HG03108 (cell line): Measurements from ENCODE around the gene SEH1L.
"Not testable (repeated sequence)": the region's sequence is repeated elsewhere in the genome, so short reads cannot be mapped to it uniquely, and the experiment has no call there.

Experiments
- ATAC-seq: cut with Tn5 transposase; IDR thresholded peaks from one replicate; pipeline ENCODE4 v1.9.1; 2021; ENCODE audit warnings: moderate library complexity; ENCODE audit not compliant: unreplicated experiment

Gene SEH1L

GRCh38 chr18:12993439-12993838 lies 45.6 kb downstream of the SEH1L start:
- ATAC-seq, result no peak

DNA sequence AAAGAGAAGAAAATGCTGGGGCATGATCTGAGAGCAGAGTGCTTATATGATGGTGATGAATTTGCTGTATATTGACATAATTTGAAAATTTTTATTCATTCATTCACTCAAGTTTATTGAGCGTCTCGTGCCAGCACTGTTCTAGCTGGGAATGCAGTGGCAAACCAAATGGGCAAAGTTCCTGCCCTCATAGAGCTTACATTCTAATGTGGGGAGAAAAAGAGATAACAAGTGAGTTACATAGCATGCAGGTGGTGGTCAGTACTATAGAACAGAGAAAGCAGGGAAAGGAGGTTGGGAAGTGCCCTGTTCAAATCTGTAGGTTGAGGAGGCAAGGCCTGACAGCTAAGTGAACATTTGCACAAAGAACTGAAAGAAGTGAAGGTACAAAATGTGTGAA lies 47.6 kb downstream of the SEH1L start:
- ATAC-seq, result no peak

GRCh38 chr18:12995952-12996477 lies 48.2 kb downstream of the SEH1L start:
- ATAC-seq, result no peak

DNA sequence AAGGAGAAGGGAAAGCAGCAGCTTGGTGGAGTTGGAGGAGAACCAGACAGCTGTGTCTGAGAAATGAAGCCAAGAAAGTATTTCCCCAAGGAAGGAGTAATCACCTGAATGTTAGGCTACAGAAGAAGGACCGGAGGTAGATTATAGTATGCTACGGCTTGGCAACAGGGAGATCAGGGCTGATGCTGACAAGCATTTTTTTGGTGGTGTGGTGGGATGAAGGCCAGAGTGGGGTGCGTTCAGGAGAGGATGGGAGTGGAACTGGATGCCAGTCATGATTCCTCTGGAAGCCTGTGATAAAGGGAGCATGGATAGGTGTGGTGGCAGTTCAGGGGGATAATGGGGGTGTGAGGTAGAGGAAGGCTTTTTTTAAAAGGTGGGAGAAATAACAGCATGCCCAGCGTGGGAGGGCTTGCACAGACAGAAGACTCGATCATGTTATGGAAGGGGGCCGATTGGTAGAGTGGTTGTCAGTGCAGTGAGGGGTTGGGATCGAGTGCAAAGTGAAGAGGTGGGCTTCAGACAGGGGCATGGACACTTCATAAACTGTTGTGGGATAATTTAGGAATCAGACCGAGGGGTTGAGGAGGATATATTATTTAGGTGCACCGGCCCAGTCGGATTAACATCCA lies 49.0 kb downstream of the SEH1L start:
- ATAC-seq, result no peak

DNA sequence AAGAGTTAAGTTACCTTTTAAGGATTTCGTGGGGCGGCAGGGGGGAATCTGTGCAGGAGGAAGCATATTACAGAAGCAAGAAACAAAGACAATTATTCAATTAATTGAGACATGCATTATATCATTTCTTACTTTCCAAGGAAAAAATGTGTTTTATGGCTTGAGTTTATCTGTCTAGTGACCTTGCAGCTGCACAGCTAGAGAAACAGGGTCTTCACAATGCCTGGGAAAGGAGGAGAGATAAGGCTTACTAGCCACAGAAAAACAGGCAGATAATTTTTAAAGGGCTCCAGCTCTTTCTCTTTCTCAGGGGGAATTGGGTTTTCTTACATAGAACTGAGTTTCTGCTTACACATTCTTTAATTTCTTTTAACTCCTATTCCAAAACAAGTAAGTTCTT lies 49.5 kb downstream of the SEH1L start:
- not testable (repeated sequence) for ATAC-seq

DNA sequence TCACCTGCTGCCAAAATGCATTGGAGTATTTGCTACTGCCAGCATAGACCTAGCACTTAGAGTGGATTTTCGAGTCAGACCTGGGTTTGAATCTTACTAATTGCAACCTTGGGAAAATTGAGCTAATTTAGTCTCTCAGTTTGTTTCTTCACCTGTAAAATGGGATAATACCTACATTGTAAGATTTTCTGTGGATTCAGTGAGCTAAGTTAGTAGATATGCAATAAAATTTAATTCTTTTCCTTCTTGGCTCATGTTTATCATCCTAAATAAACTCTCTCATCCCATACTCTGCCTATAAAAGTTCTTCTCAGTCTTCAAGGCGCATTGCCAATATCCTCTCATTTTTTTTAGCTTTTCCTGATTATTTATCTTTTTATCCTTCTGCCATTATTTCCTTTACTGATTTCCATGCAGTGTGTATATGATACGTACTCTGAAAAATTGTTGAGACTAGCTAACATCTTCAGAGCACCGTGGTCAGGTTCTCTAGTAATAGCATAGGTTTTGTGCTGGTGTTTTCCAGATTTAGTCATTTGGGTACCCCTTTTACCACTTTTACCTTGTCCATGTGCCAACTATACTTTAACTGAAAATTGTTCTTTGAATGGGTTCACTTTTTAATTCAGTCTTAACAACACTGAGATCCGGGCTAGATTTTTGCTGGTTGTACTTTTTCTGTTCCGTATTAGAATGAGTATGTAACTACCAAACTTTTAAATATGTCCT lies 50.7 kb downstream of the SEH1L start:
- ATAC-seq, result no peak

- no peak for ATAC-seq
Observed at GRCh38 chr18:13003466-13003896, 55.7 kb downstream of the SEH1L start.

GRCh38 chr18:13004396-13004795 lies 56.6 kb downstream of the SEH1L start:
- no peak for ATAC-seq

DNA sequence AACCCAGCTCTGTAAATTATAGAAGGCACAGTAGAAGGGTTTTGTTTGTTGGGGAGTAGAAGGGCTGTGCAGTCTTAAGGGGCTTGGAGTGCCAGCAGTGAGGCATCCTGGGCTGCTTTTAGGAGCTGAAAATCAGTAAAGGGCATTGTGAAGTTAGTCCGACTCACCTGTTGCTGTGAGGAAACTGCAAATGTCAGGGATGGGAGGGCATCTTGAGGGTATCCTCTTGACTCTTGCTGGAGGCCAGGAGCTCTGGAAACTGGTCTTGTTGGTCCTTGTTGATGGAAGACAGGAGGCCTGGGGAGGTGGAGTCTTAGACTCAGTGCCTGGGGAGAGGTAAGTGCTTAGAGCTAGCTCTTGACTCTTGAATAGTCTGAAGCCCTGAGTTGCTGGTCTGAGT lies 57.5 kb downstream of the SEH1L start:
- ATAC-seq, result no peak

DNA sequence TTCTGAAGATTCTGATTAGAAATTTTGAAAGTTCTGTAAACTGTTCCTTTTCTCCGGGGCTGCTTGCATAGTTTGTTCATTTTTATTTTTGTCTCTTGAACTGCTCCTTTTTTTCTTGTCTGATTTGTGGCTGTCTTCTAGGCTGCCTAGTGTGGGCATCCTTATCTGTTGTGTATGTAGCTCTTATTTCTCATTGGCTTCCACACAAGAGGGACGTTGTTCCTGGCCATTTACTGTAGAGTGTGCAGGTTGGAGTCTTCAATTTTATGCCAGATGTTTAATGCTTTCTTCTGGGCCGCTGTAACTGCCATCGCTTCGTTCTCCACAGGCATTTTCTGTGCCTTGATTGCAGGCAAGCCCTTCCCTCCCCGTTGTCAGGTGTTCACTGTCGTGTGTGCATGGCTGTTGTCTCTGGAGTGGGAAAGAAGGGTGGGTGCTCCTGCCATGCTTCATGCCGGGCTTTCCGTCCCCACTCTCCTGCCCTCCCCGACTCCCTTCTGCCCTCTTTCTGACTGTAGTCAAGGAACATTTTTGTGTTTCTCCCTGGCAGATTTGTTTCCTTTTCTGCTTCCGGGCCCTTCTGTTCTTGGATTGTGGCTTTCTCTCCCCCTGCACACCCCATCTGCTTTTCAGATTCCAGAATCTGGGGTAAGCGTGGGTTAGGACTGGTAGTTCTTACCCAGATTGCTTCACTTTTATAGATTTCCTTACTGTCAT lies 58.9 kb downstream of the SEH1L start:
- no peak for ATAC-seq

GRCh38 chr18:13007248-13007560 lies 59.4 kb downstream of the SEH1L start:
- no peak for ATAC-seq

DNA sequence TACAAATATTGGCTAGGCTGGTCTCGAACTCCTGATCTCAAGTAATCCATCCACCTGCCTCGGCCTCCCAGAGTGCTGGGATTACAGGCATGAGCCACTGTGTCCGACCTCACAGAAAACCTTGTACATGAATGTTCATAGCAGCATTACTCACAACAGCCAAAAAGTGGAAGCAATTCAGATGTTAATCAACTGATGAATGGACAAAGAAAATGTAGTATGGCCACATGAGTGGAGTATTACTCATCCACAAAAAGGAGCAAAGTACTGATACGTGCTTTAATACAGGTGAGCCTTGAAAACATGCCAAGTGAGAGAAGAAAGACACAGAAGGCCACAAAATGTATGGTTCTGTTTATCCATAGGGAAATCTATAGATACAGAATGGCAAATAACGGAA lies 63.9 kb downstream of the SEH1L start:
- no peak for ATAC-seq

DNA sequence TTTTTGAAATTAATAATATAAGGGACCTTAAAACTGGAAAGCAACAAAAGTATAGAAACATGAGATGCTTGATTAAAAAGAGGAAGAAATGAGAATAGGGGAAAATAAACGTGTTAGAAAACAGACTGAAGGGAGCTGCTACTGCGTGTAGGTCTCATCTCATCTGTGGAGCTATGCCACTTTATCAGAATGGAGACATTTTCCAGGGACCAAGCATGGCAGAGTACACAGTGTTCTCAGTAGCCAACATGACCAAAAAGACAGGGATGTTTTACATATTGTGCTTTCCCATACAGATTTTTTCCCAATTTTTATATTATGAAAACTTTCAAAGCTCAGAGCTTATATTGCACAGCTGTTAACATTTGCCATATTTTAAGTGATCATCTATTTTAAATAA lies 66.4 kb downstream of the SEH1L start:
- ATAC-seq, result no peak

GRCh38 chr18:13014818-13015217 lies 67.0 kb downstream of the SEH1L start:
- no peak for ATAC-seq

DNA sequence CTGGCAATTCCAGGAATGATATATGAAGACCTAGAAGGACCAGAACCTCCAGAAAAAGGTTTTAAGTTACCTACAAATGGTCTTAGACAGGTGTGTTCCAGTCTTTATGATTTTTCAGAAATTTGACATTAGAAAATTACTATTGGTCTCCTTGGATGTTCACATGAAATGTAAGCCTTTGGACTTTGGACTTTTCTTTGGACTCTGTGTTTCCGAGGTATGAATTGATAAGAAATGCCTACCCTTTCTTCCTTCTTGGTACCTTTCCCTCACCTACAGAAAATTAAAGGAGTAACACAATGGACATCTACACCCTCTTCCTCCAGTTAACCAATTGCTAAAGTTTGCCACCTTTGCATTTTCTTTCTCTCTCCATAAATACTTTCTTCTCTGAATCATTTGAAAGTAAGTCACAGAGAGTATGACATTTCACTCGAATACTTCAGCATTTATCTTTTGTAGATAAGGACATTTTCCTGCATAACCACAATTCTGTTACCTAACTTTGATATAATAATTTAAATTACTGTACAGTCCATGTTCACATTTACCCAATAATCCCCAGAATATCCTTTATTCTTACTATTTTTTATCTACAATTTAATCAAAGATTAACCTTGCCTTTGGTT lies 69.5 kb downstream of the SEH1L start:
- no peak for ATAC-seq

GRCh38 chr18:13018374-13018773 lies 70.6 kb downstream of the SEH1L start:
- ATAC-seq, result no peak

GRCh38 chr18:13019301-13019700 lies 71.5 kb downstream of the SEH1L start:
- peak; percentile 55 for ATAC-seq

DNA sequence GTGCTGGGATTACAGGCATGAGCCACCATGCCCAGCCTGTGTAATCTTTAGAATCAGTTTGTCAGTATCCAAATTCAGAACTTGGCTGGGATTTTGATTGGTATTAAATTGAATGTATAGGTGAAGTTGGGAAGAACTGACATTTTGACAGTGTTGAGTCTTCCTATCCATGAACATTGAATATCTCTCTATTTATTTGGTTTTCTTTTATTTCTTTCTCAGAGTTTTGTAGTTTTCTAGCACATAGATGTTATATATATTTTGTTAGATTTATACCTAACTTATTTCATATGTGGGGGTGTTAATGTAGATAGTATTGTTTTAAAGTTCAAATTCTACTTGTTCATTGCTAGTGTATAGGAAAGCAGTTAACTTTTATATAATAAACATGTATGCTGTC lies 74.8 kb downstream of the SEH1L start:
- no peak for ATAC-seq

- no peak for ATAC-seq
Observed at GRCh38 chr18:13025233-13025632, 77.4 kb downstream of the SEH1L start.

DNA sequence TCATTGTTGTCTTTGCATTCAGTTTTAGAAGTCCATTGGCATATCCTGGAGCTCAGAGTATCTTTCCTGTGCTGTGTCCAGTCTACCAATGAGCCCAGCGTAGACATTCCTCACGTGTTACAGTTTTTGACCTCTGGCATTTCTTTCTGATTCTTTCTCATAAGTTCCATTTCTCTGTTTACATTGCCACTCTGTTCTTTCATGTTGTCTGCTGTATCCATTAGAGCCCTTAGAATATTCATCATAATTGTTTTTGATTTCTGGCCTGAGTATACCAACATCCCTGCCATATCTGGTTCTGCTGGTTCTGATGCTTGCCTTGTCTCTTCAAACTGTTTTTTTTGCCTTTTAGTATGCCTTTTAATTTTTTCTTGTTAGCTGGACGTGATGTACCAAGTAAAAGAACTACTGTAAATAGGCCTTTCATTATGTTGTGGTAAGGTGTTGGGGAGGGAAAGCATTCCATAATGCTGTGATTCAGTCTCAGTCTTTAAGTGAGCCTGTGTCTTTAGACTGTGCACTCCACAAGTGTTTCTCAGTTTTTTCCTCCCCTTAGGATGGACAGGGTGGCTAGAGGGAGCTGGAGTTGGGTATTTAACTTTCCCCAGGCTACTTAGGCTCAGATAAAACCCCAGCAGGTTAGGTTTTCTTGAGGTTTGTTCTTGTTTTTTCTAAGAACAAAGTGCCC lies 78.9 kb downstream of the SEH1L start:
- ATAC-seq, result no peak

- ATAC-seq, result no peak
Observed at GRCh38 chr18:13028869-13029268, 81.1 kb downstream of the SEH1L start.
